Endothelial cell (in vitro differentiated cells): Measurements from ENCODE around the gene ADGRF3. TPM values are rescaled to one million over a fixed set of nuclear protein-coding genes. Genes with fewer than 3 reads are reported as not detected.
A peak's percentile ranks its signal among the peaks of the same experiment; 100 is the strongest.
"Not testable (repeated sequence)": the region's sequence is repeated elsewhere in the genome, so short reads cannot be mapped to it uniquely, and the experiment has no call there.

Experiments
- DNase-seq: peaks from one replicate; pipeline ENCODE4 v3.0.0; 2021; ENCODE audit warnings: low spot score
- H3K27ac Mint-ChIP-seq: one replicate; pipeline ENCODE4 v1.8.0; 2021; ENCODE audit warnings: mixed read lengths, inconsistent platforms; ENCODE audit not compliant: unreplicated experiment
- H3K27me3 Mint-ChIP-seq: one replicate; pipeline ENCODE4 v1.8.0; 2021; ENCODE audit warnings: mild to moderate bottlenecking, moderate library complexity, mixed read lengths, inconsistent platforms; ENCODE audit not compliant: unreplicated experiment
- H3K36me3 Mint-ChIP-seq: one replicate; pipeline ENCODE4 v1.8.0; 2021; ENCODE audit warnings: mild to moderate bottlenecking, low read depth, mixed read lengths, inconsistent platforms; ENCODE audit not compliant: unreplicated experiment
- H3K4me1 Mint-ChIP-seq: one replicate; pipeline ENCODE4 v1.8.0; 2021; ENCODE audit warnings: mild to moderate bottlenecking, mixed read lengths, inconsistent platforms; ENCODE audit not compliant: unreplicated experiment
- H3K4me3 Mint-ChIP-seq: one replicate; pipeline ENCODE4 v1.8.0; 2021; ENCODE audit warnings: mild to moderate bottlenecking, mixed read lengths, inconsistent platforms; ENCODE audit not compliant: unreplicated experiment
- H3K9me3 Mint-ChIP-seq: one replicate; pipeline ENCODE4 v1.8.0; 2021; ENCODE audit warnings: mixed read lengths, inconsistent platforms; ENCODE audit not compliant: unreplicated experiment
- total RNA-seq: library from RNA; stranded (reverse); fragmentation: NEBNext Ultra II Directional; extraction: Animal tissue kit (Norgen Biotek cat#: 25700); gene quantifications from one replicate; pipeline ENCODE4 v1.2.1, GENCODE V29; 2021; ENCODE audit not compliant: unreplicated experiment
- TF ChIP-seq, protein P1 (sequence below): fragments of 200-600 bp; sonication (generic); IDR thresholded peaks from one replicate; pipeline ENCODE4 v1.5.0; 2021; ENCODE audit warnings: antibody characterized with exemption; ENCODE audit not compliant: unreplicated experiment

Gene ADGRF3
- total RNA-seq, 1 donor from 2014 or later, result 4.9 TPM

- H3K9me3 Mint-ChIP-seq, result no peaks in the 10 kb centered on the region
Measured at GRCh38 chr2:26384183-26384582, 37.6 kb upstream of the ADGRF3 start.

GRCh38 chr2:26382564-26382963 lies 36.0 kb upstream of the ADGRF3 start:
- no peak overlapping the region for H3K4me3 Mint-ChIP-seq
- no peak overlapping the region for H3K27ac Mint-ChIP-seq
- H3K9me3 Mint-ChIP-seq, result no peaks in the 10 kb centered on the region
- no peaks in the 10 kb centered on the region for H3K4me1 Mint-ChIP-seq
- DNase-seq, result no peak
- TF ChIP-seq, protein P1, sequence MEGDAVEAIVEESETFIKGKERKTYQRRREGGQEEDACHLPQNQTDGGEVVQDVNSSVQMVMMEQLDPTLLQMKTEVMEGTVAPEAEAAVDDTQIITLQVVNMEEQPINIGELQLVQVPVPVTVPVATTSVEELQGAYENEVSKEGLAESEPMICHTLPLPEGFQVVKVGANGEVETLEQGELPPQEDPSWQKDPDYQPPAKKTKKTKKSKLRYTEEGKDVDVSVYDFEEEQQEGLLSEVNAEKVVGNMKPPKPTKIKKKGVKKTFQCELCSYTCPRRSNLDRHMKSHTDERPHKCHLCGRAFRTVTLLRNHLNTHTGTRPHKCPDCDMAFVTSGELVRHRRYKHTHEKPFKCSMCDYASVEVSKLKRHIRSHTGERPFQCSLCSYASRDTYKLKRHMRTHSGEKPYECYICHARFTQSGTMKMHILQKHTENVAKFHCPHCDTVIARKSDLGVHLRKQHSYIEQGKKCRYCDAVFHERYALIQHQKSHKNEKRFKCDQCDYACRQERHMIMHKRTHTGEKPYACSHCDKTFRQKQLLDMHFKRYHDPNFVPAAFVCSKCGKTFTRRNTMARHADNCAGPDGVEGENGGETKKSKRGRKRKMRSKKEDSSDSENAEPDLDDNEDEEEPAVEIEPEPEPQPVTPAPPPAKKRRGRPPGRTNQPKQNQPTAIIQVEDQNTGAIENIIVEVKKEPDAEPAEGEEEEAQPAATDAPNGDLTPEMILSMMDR, result no peak
- peaks cover 1% of the 10 kb centered on the region for H3K27me3 Mint-ChIP-seq
- H3K36me3 Mint-ChIP-seq, result no peaks in the 10 kb centered on the region

More at GRCh38 chr2:26384183-26384582, 37.6 kb upstream of the ADGRF3 start:
- Mint-ChIP-seq H3K4me1 (no peaks in the 10 kb centered on the region), H3K36me3 (no peaks in the 10 kb centered on the region), H3K27ac (no peak overlapping the region), H3K4me3 (no peak overlapping the region), H3K27me3 (peaks cover 1% of the 10 kb centered on the region)
- no peak for DNase-seq
- TF ChIP-seq, protein P1, result no peak

GRCh38 chr2:26380281-26380680 lies 33.7 kb upstream of the ADGRF3 start:
- Mint-ChIP-seq H3K36me3 (peaks cover 4% of the 10 kb centered on the region), H3K4me3 (no peak overlapping the region), H3K27ac (no peak overlapping the region), H3K4me1 (no peaks in the 10 kb centered on the region), H3K9me3 (no peaks in the 10 kb centered on the region), H3K27me3 (peaks cover 1% of the 10 kb centered on the region)
- TF ChIP-seq, protein P1, result no peak
- no peak for DNase-seq

DNA sequence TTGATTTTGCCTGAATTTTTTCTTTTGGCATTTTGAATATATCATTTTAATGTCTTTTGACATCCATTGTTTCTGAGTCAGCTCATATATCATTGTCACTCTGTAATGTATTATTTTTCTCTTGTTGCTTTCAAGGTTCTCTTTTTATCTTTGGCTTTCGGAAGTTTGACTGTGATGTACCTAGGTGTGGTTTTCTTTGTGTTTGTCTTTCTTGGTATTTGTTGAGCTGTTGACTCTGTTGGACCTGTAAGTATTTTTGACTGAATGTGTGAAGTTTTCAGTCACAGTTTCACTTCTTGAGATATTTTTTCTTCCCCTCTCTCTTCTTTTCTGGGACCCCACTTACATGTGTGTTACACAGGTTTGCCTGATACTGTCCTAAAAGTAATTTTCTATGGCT lies 30.2 kb upstream of the ADGRF3 start:
- Mint-ChIP-seq H3K9me3 (no peaks in the 10 kb centered on the region), H3K4me1 (no peaks in the 10 kb centered on the region)

DNA sequence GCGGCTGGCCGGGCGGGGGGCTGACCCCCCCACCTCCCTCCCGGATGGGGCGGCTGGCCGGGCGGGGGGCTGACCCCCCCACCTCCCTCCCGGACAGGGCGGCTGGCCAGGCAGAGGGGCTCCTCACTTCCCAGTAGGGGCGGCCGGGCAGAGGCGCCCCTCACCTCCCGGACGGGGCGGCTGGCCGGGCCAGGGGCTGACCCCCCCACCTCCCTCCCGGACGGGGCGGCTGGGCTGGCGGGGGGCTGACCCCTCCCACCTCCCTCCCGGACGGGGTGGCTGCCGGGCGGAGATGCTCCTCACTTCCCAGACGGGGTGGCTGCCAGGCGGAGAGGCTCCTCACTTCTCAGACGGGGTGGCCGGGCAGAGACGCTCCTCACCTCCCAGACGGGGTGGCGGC lies 24.3 kb upstream of the ADGRF3 start:
- not testable (repeated sequence) for DNase-seq, H3K27ac Mint-ChIP-seq, H3K9me3 Mint-ChIP-seq, H3K4me1 Mint-ChIP-seq, H3K4me3 Mint-ChIP-seq, H3K27me3 Mint-ChIP-seq
- H3K36me3 Mint-ChIP-seq, result peaks cover 36% of the 10 kb centered on the region

More for the DNA sequence above, 30.2 kb upstream of the ADGRF3 start:
- Mint-ChIP-seq H3K27ac (no peak overlapping the region), H3K27me3 (peaks cover 1% of the 10 kb centered on the region), H3K4me3 (no peak overlapping the region), H3K36me3 (peaks cover 16% of the 10 kb centered on the region)
- TF ChIP-seq, protein P1, result no peak
- no peak for DNase-seq

GRCh38 chr2:26369664-26370063 lies 23.1 kb upstream of the ADGRF3 start:
- H3K27ac Mint-ChIP-seq, H3K4me1 Mint-ChIP-seq, H3K9me3 Mint-ChIP-seq, DNase-seq, H3K27me3 Mint-ChIP-seq: not testable (repeated sequence)
- peak overlapping the region; percentile 6 for H3K4me3 Mint-ChIP-seq
- peaks cover 32% of the 10 kb centered on the region for H3K36me3 Mint-ChIP-seq
